Epithelial cell of prostate (primary cell): ENCODE measurements around the gene TBC1D22A.

Source experiments
- DNase-seq: peaks from one replicate; pipeline ENCODE4 v3.0.0-alpha.2; 2011; ENCODE audit warnings: low read depth, low spot score
- H3K27ac ChIP-seq: fragments of 450-650 bp; 2 replicates; pipeline ENCODE4 v1.5.1; 2017; ENCODE audit warnings: mild to moderate bottlenecking

The TBC1D22A gene

GRCh38 chr22:47195156-47195483 lies 432.7 kb downstream of the TBC1D22A start:
- no peak overlapping the region for H3K27ac ChIP-seq
- DNase-seq = no peak

DNA sequence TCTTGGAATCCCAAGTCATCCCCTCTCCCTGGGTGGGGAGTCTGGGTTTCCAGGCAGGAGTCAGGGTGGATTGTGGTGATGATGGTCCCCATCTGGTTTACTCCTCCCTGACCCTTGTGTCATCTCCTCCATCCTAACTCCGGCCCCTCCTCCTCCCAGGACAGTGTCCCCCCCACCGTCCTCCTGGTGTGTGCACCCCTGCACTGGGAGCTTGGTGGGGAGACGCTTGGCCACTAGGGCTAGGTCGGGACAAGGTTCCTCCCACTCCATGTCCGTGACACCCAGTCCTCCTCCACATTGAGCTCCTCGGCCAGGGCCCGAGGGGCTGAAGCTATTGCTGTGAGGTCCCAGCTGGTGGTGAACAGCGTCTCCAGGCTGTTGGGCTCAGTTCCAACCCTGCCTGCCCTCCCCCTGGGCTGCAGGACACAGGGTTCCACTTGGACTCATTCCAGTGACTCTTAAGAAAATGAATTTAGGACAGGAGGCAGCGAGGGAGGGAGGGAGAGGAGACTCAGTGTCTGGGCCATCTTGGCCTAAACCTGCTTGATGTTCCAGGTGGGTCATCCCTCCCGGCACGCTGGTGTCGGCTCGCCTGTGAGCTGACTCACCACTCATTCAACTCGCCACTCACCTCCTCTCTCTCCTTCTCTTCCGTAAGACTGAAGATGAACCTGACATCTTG lies 433.2 kb downstream of the TBC1D22A start:
- no peak for DNase-seq
- H3K27ac ChIP-seq = no peak overlapping the region

- no peak for DNase-seq
- no peak overlapping the region for H3K27ac ChIP-seq
Measured at GRCh38 chr22:47196166-47196849, 433.9 kb downstream of the TBC1D22A start.

DNA sequence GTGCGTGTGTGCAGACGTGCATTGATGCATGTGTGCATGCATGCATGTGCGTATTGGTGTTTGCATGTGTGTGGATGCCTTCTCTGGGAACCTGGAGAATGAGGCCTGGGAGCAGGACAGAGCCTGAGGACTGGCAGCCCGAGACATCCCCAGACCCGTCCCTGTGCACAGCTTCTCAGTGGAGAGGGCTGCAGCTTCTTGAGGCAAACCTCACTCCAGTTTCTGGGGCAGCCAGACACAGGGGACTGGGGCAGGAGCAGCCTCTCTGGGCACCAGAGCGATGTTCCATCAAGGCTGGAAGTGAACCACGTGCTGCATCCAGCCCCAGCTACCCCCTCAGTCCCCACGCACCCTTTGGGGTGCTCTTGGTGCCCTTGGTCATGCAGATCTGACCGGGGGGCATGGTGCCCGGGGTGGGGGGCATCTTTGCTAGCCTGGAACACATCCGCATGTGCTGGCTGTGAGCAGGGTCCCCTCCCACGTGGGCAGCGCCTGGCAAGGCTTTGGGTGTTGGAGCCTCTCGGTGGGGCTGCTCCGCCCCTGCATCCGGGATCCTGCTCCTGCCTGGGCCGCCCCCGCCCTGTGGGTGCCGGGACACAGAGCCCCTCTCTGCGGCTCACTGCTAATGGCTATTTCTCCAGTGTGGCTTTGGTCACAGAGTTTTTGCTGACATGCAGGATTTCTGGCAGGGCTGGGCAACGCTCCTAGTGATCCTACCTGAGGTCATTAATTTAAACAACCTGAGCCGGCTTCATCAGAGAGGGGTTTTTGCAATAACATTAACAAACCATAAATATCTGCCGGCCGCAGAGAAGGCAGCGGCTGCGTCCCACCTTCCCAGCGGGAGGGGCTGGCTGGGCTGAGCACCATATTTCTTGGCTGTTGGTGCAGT lies 434.7 kb downstream of the TBC1D22A start:
- DNase-seq = no peak

GRCh38 chr22:47197773-47198500 lies 435.5 kb downstream of the TBC1D22A start:
- DNase-seq = no peak
- H3K27ac ChIP-seq = no peak overlapping the region

More for the DNA sequence above, 434.7 kb downstream of the TBC1D22A start:
- H3K27ac ChIP-seq = no peak overlapping the region

- no peak for DNase-seq
Measured at GRCh38 chr22:47198801-47199251, 436.4 kb downstream of the TBC1D22A start.

GRCh38 chr22:47199261-47199978 lies 437.0 kb downstream of the TBC1D22A start:
- no peak overlapping the region for H3K27ac ChIP-seq
- DNase-seq = no peak

More at GRCh38 chr22:47198801-47199251, 436.4 kb downstream of the TBC1D22A start:
- no peak overlapping the region for H3K27ac ChIP-seq

DNA sequence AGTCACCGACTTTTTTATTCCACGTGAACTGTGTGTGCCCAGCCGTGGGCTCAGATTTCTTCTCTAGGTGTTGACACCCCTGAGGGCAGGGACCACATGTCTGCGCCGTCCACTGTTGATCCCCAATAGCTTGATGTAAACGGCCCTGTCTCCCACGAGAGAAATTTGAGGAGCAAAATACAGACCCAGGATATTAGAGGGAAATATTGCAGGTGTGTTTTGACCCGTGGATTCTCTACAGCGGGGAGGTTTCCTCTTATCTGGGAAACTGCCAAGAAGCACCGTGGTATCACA lies 437.5 kb downstream of the TBC1D22A start:
- DNase-seq = no peak
- H3K27ac ChIP-seq = no peak overlapping the region

GRCh38 chr22:47200273-47201051 lies 438.0 kb downstream of the TBC1D22A start:
- H3K27ac ChIP-seq = no peak overlapping the region
- DNase-seq = no peak

- no peak for DNase-seq
- no peak overlapping the region for H3K27ac ChIP-seq
Measured at GRCh38 chr22:47201186-47201995, 438.9 kb downstream of the TBC1D22A start.

DNA sequence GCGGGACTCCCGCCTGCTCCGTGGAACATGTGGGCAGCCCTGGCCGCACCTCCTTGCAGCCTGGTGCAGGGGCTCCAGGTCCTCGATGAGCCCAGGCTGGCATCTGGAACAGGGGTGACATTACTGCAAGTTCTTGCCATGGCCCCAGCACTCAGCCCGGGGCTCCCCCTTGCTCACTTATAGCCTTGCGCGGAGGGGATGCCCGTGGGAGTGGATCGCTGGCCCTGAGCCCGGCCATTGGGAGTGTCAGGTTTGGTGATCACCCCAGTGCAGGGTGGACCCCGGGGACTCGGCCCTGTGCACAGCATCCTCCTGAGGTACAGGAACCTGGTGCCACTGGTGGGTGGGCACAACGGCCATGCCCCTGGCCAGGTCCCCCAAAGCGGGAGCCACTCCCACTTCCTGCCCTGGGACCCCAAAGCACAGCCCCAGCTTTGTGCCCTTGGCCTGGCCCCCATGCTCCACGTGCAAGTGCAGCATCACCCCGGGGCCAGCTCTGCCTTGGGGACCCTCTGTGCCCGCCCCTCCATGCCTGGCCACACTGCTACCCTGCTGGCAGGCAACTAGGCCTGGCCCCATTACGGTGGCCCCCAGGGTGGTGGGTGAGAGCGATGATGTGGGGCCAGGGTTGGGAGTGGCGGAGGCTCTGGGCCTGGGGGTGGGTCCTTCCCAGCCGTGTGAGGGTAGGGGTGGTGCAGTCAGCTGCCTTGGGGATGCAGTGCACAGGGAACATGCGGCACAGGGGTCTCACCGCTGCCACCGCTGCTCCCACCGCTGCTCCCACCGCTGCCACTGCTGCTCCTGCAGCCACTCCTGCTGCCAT lies 439.8 kb downstream of the TBC1D22A start:
- H3K27ac ChIP-seq = no peak overlapping the region
- no peak for DNase-seq

DNA sequence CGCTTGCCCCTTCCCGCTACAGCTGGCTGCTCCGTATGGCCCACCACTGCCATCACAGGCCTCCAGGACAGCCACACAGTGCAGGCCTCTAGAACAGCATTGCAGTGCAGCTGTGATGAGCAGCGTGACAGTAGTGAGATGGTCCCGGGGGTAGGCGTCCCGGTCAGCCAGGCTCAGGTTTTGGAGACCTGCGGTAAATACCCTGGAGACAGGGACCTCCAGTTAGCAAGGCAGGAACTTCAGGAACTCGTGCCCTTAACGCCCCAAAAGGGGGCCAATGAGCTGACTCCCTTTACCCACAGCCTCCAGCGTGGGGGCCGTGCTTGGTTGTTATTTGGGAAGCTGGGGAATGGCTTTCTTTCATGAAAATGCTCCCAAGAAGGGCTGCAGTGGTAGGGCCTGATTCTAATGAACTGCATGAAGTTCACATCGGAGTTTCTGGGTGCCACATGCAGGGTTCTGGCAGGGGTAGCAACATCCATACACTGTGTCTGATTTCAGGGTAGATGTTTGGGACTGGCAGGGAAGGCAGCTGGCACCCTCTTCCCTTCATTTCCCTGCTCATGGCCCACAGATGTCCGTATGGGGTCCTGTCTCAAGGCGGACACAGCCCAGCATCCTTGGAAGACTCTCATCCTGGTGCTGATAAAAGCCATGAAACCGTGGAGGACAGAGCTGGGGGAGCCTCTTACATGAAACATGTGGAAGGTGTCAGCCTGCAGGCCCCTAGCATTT lies 440.5 kb downstream of the TBC1D22A start:
- H3K27ac ChIP-seq = no peak overlapping the region
- no peak for DNase-seq

- no peak overlapping the region for H3K27ac ChIP-seq
- DNase-seq = no peak
Measured at GRCh38 chr22:47203554-47203991, 441.1 kb downstream of the TBC1D22A start.

- no peak overlapping the region for H3K27ac ChIP-seq
- DNase-seq = no peak
Measured at GRCh38 chr22:47204002-47204979, 441.8 kb downstream of the TBC1D22A start.

- DNase-seq = no peak
- no peak overlapping the region for H3K27ac ChIP-seq
Measured at GRCh38 chr22:47205081-47205491, 442.6 kb downstream of the TBC1D22A start.

DNA sequence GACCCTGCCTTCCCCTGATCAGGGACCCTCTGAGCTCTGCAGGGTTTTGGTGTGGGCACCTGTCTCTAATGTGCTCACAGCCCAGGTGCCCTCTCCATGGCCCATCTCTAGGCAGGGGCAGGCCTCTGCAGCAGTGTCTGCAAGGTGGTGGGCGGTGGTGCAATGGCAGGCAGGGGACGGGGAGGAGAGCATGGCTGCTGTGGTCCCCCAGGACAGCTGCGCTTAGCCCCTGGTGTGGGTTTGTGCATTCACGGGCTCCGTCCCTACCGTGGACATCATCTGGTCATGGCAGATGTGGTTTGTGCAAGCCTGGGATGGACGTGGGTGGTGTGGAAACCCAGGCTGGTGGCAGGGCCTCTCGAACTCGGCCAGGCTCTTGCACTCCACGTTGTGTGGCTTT lies 443.1 kb downstream of the TBC1D22A start:
- no peak overlapping the region for H3K27ac ChIP-seq
- no peak for DNase-seq
